Suppressor macrophage (primary cell): ENCODE measurements around the gene ZP2.
"Not testable (repeated sequence)": the region's sequence is repeated elsewhere in the genome, so short reads cannot be mapped to it uniquely, and the experiment has no call there.

Experiments
- DNase-seq, 4 experiments: peaks; one replicate each; pipeline ENCODE4 v3.0.0-alpha.2; 2020 to 2022

Gene ZP2

DNA sequence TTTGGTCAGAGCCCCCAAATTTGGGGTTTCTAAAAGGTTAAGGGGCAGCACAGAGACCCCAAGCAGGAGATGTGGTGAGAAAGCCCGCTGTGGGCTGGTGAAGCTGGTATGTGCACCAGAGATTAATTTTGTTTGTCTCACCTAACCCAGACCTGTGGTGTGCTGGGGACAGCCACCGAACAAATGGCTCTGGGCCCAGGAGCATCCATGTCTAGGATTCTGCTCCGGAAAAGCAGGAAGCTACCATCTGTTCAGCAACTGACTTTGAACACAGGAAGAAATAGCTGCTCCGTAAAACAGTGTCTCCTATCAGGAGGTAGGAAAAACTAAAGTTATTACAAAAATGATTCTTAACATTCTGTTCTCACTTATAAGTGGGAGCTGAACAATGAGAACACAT lies 2.7 kb upstream of the ZP2 start:
- DNase-seq, result no peak

GRCh38 chr16:21208446-21209230 lies 2.7 kb downstream of the ZP2 start:
- DNase-seq, result no peak

- DNase-seq, result no peak
Measured at GRCh38 chr16:21206550-21206949, 4.8 kb downstream of the ZP2 start.

DNA sequence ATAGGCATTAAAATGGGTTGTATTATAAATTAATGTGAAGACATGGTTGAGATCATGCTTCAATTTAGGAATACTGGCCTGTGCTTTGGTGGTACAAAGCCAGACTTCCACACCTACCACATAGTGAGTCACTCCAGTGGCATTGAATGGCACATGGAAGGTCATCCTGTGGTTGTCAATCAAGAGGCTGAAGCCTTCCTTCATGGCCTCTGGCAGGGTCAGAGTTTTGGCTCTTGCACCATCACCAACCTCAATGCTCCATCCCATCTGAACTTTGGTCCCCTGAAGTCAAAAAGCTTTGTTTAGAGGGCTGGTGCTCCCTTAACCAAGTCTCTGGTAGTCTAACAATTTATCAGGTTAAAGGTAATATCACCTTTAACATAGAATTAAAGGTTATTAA lies 6.1 kb downstream of the ZP2 start:
- no peak for DNase-seq

DNA sequence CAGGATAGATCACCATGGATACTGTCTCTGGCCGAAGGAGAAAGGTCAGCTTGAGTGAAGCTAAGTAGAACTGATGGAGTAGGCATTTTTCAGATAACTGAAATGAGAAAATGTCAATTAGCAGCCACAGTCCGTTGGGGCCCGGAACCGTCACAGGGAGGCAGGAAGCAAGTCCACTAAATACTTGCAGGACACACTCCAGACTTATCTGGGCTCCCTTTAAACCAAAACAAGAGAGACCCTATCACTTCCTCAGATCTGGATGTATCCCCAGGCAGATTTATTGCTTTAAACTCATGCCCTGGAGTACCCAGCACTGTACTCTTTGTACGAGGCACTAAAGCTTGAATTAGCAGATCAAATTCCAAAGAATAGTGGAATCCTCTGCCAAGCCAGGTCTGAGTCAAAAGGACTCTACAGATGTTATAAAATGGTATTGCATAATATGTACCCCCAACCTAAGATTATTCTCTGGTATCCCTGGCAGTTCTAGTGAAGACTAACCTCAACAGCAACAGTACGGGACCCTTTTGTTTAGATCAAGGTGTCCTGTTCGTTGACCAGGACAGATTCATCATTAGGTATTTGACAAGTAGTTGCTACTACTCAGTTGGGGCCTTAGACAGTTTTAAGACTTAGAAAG lies 8.1 kb downstream of the ZP2 start:
- DNase-seq, result no peak

DNA sequence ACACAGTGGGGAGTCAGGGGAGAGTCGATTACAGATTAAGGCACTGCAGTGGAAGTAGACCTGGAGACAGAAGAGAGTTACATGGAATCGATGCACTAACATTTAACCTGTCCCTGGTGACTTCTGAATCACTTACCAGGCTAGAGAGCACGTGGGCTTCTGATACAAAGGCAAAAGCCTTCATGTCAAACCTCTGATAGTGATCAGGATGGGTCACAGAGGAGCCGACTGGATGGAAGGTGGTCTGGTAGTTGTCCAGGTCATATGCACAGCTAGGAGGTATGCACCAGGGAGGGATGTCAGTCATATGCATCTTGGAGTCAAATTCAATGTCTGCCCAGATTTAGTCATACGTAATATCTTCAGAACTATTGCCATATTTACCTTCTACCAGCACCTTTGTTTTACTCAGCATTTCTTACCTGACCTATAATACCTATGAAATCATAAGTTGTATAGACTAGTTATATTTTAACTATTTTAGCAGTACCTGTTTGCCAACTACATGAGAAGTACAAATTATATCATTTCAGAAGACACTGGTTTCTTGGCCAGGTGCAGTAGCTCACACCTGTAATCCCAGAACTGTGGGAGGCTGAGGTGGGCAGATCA lies 11.7 kb downstream of the ZP2 start:
- DNase-seq, result no peak

DNA sequence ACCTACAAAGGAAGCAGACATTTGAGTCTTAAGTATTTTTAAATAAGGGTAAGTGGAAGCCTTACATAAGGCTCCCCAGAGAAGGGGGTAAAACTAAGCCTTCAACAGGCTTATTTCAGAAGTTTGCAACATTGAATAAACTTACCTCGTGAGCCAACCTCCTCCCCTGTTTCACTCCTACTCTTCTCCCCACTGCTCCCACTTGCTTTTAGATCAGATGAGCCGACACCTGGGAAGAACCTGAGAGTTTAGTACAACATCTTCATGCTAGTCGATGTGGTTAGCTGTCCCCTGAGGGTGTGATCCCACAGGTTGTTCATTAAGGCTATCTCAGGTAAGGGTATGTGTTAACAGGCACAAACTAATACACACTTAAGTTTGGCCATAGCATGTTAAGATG lies 13.8 kb downstream of the ZP2 start:
- DNase-seq, result no peak

- peak in 2 of 4 experiments; percentile 21 to 29 for DNase-seq
Measured at GRCh38 chr16:21197112-21197511, 14.3 kb downstream of the ZP2 start.

DNA sequence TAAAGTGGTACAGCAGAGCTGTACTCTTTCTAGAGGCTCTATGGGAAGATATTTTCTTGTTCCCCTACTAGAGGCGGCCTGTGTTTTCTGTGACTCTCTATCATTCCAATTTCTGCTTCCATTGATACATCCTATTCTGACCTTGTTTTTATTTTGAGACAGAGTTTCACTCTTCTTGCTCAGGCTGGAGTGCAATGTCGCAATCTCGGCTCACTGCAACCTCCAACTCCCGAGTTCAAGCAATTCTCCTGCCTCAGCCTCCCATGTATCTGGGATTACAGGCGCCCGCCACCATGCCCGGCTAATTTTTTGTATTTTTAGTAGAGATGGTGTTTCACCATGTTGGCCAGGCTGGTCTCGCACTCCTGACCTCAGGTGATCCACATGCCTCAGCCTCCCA lies 16.0 kb downstream of the ZP2 start:
- DNase-seq, result not testable (repeated sequence)

GRCh38 chr16:21194771-21195301 lies 16.5 kb downstream of the ZP2 start:
- peak in 1 of 4 experiments; percentile 8 for DNase-seq

GRCh38 chr16:21192991-21193390 lies 18.4 kb downstream of the ZP2 start:
- no peak for DNase-seq

- no peak for DNase-seq
Measured at GRCh38 chr16:21190599-21190998, 20.8 kb downstream of the ZP2 start.

DNA sequence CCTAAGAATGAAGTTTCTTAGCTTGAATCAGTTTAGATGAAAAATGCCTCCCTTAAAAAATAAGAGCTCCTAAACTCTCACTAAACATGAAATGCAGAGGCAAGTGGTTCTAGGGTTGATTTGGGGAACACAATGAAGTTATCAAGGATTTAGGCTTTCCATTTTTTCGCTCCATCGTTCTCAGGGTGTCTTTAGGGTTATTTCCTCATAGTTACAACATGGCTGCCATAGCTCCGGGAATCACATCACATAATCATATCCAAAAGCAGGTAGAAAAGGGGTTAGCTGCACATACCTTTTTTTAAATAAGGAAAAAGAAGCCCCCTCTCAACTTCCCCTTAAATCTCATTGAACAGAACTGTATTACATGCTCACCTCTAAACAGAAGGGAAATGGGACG lies 21.4 kb downstream of the ZP2 start:
- no peak for DNase-seq

DNA sequence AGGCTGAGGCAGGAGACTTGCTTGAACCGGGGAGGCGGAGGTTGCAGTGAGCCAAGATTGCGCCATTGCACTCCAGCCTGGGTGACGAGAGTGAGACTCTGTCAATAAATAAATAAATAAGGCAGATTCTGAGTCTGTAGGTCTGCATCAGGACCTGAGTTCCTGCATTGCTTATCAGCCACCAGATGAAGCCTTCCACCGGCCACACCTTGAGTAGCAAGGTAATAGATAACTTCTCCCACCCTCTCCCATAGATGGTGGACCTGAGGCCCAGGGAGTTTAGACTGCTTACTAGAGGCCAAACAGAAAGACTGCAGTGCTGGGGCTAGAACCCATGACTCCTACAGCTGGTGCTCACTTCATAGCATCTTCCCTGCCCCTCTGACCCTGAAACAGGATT lies 22.1 kb downstream of the ZP2 start:
- DNase-seq, result no peak

DNA sequence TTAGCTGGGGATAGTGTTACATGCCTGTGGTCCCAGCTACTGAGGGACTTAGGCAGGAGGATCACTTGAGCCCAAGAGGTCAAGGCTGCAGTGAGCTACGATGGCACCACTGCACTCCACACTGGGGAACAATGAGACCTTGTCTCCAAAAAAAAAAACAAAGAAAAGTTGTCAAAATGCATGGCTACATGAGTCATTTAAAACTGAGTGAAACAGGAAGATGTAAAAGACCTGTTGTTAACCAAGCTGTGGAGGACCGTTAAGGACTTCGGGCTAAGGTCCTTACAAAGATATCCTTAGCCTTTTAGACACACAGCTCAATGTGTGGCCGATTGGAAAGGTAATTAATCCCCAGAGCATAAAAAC lies 25.1 kb downstream of the ZP2 start:
- DNase-seq, result no peak

- DNase-seq, result no peak
Measured at GRCh38 chr16:21185659-21186325, 25.6 kb downstream of the ZP2 start.

GRCh38 chr16:21184834-21185233 lies 26.5 kb downstream of the ZP2 start:
- peak in 2 of 4 experiments; percentile 8 to 9 for DNase-seq

- no peak for DNase-seq
Measured at GRCh38 chr16:21183995-21184394, 27.4 kb downstream of the ZP2 start.

DNA sequence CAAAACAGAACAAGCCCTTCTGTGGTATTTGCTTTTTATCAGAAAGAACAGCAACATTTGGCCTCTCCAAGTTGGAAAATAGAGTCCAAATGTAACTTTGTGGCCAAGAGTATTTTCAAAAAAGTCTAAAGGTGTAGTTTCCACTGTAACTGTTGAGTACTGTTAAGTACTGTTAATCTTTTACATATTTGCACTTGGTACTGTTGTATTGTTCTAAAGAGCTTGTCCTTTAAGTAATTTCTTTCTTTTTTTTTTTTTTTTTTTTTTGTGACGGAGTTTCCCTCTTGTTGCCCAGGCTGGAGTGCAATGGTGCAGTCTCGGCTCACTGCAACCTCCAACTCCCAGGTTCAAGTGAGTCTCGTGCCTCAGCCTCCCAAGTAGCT lies 31.4 kb downstream of the ZP2 start:
- no peak for DNase-seq

DNA sequence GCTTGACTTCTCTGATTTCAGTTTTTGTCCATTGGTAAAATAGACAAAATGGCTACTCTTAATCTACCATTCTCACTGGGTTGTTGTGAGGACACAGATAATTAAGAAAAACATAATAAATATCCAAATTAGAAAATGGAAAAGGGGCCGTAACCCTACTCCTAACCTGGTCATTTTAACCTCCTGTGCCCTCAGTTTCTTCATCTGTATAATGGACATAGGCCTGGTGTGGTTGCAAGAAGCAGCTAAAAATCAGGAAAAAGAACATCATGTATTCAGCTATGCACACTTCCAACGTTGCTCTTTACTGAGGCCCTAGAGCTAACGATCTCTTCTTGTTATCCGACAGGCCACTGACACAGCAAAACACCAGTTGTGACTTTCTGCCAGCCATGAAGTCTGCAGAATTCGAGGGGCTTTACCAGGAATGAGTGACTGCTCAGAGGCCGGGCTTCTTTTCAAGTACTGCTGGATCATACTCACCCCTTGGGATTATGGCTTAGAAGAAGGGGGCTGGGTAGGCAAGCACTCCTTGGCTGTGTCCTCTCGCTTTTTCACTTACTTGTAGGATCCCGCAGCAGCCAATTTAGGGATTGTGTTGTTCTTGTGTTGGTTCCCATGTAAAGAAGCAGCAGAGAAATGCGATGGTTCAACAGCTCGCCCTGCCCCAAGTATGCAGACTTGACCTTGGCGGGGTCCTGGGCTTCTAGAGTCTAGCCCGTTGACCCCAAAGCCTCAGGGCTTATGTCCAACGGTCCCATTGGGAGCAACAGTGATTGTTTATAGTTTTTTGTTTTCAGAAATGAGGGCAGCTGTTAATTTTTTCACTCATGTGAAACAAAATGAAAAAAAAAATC lies 32.0 kb downstream of the ZP2 start:
- no peak for DNase-seq

DNA sequence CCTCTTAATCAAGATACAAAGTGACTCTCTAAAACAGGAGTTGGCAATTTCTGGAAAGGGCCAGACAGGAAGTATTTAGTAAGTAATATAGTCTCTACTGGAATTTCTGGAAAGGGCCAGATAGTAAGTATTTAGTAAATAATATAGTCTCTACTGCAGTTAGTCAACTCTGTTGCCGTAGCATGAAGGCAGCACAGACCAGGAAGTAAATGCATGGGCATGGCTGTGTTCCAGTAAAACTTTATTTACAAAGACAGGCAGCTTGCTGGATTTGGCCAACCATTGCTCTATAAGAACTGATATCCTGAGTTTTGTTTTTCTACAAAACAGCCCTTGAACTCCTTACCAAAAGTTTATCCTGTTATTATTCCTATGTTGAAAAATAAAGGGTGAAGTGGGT lies 36.0 kb downstream of the ZP2 start:
- DNase-seq, result no peak

- no peak for DNase-seq
Measured at GRCh38 chr16:21172650-21173049, 38.7 kb downstream of the ZP2 start.
